GM12878 (cell line): Measurements from ENCODE around the gene LARGE1.

ENCODE experiments used
- CEBPB ChIP-seq, 2 experiments: fragments of 150-350 bp in 1 of 2; IDR thresholded peaks; 2 replicates each; pipeline ENCODE4 v1.6.1; 2012 to 2014; ENCODE audit warnings: low read depth in 2 of 2, low read length in 2 of 2, borderline replicate concordance in 1 of 2, inconsistent platforms in 1 of 2
- CHD1 ChIP-seq: IDR thresholded peaks from 2 replicates; pipeline ENCODE4 v1.6.1; 2012; ENCODE audit warnings: low read depth, low read length, improper control_type of control experiment
- CHD4 ChIP-seq: fragments of 200-600 bp; sonication (generic); IDR thresholded peaks from 2 replicates; pipeline ENCODE4 v1.6.1; 2016; ENCODE audit warnings: mild to moderate bottlenecking
- EZH2 ChIP-seq: IDR thresholded peaks from 2 replicates; pipeline ENCODE4 v1.6.1; 2012; ENCODE audit warnings: low read depth, mild to moderate bottlenecking, control low read depth, inconsistent platforms, low read length, borderline replicate concordance; ENCODE audit not compliant: control insufficient read depth
- HCFC1 ChIP-seq: fragments of 150-350 bp; IDR thresholded peaks from 2 replicates; pipeline ENCODE4 v1.6.1; 2014; ENCODE audit warnings: low read length
- SIN3A ChIP-seq: IDR thresholded peaks from 2 replicates; pipeline ENCODE4 v1.6.1; 2012; ENCODE audit warnings: low read depth, low read length, improper control_type of control experiment
- SMC3 ChIP-seq: IDR thresholded peaks from 2 replicates; pipeline ENCODE4 v1.6.1; 2011; ENCODE audit warnings: low read length, improper control_type of control experiment, borderline replicate concordance
- SPI1 ChIP-seq: IDR thresholded peaks from 2 replicates; pipeline ENCODE4 v1.6.1; 2011; ENCODE audit warnings: low read depth, mild to moderate bottlenecking, low read length, moderate library complexity, borderline replicate concordance; ENCODE audit not compliant: insufficient read depth
- TAF1 ChIP-seq: IDR thresholded peaks from 2 replicates; pipeline ENCODE4 v1.6.1; 2011; ENCODE audit warnings: mild to moderate bottlenecking, low read depth, low read length, borderline replicate concordance
- TF ChIP-seq, protein P1 (sequence below), 3 experiments: IDR thresholded peaks in 2 of 3; conservative IDR thresholded peaks in 1 of 3; 2 replicates each; pipeline ENCODE4 v1.5.1; 2011; ENCODE audit warnings: low read depth in 3 of 3, low read length in 3 of 3, mild to moderate bottlenecking in 3 of 3, control low read depth in 2 of 3, moderate library complexity in 2 of 3, inconsistent platforms in 1 of 3, mixed read lengths in 1 of 3; ENCODE audit not compliant: control insufficient read depth in 2 of 3, insufficient read depth in 1 of 3; ENCODE audit errors: extremely low read depth in 1 of 3
- TF ChIP-seq, protein P2 (sequence below): IDR thresholded peaks from 2 replicates; pipeline ENCODE4 v1.6.1; 2012; ENCODE audit warnings: low read depth, low read length, improper control_type of control experiment

DNA sequence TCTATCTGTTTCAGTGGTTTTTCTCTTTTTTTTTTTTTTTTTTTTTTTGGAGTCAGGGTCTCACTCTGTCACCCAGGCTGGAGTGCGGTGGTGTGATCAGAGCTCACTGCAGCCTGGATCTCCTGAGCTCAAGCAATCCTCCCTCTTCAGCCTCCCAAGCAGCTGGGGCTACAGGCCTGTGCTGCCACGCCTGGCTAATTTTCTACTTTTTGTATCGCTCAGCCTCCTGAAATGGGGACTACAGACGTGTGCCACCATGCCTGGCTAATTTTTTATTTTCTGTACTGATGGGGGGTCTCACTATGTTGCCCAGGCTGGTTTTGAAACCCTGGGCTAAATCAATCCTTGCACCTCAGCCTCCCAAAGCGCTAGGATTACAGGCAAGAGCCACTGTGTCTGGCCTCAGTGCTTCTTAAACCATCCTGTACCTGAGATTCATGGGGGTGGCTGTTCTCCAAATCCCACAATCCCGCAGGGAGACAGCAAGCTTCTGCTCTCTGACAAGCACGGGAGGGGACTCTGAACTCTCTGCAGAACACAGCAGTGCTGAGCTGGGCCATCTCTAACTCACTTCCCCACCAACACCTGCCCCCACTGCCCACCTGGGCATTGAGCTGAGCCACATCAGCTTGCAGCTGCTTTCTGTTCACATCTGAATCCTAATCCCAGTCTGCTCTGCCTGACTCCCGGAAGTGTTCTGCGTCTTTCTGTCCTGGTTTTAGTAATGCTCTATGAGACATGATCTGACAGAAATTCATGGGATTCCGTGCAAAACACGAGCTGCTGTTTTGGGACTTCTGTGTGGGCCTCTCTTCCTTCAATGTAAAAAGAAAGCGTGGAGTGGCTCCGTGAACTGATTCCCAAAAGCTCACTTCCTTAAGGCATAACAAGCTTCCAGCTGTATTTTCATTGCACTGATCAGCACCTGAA, 400.0 kb downstream of the LARGE1 start:
- TF ChIP-seq SMC3 (no peak), CEBPB (IDR thresholded peaks at IDR 0.05; ENCODE audit: borderline replicate concordance in 1 of 2, low read depth in 2 of 2, low read length in 2 of 2) (no peak), TAF1 (no peak), EZH2 (no peak), CHD4 (no peak), SIN3A (no peak), CHD1 (no peak), HCFC1 (no peak), SPI1 (no peak)
- TF ChIP-seq, protein P1, sequence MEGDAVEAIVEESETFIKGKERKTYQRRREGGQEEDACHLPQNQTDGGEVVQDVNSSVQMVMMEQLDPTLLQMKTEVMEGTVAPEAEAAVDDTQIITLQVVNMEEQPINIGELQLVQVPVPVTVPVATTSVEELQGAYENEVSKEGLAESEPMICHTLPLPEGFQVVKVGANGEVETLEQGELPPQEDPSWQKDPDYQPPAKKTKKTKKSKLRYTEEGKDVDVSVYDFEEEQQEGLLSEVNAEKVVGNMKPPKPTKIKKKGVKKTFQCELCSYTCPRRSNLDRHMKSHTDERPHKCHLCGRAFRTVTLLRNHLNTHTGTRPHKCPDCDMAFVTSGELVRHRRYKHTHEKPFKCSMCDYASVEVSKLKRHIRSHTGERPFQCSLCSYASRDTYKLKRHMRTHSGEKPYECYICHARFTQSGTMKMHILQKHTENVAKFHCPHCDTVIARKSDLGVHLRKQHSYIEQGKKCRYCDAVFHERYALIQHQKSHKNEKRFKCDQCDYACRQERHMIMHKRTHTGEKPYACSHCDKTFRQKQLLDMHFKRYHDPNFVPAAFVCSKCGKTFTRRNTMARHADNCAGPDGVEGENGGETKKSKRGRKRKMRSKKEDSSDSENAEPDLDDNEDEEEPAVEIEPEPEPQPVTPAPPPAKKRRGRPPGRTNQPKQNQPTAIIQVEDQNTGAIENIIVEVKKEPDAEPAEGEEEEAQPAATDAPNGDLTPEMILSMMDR (IDR thresholded peaks at IDR 0.05 in 2 of 3, conservative IDR thresholded peaks at IDR 0.05 in 1 of 3; ENCODE audit: control insufficient read depth in 2 of 3, extremely low read depth in 1 of 3, insufficient read depth in 1 of 3, low read depth in 3 of 3, low read length in 3 of 3), result no peak
- TF ChIP-seq, protein P2, sequence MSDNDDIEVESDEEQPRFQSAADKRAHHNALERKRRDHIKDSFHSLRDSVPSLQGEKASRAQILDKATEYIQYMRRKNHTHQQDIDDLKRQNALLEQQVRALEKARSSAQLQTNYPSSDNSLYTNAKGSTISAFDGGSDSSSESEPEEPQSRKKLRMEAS, result no peak
